Urothelium cell line (cell line): ENCODE results near the gene USP7.
"Not testable (repeated sequence)": the region's sequence is repeated elsewhere in the genome, so short reads cannot be mapped to it uniquely, and the experiment has no call there.

Source experiments
- DNase-seq: peaks from one replicate; pipeline ENCODE4 v3.0.0; 2011; ENCODE audit warnings: low spot score, mixed read lengths
- FAIRE-seq: peaks from 2 replicates; lab custom pipeline; 2011; peaks lifted over from hg19 to GRCh38; lab: Jason Lieb, UNC

USP7 gene

GRCh38 chr16:8963821-8964441, at the start of gene USP7:
USP7 (minus strand) TSS chr16:8963906; CDS start chr16:8963285, 621 bp downstream.
- DNase-seq (peak; percentile 98), FAIRE-seq (no peak)

GRCh38 chr16:9013508-9013864, 49.8 kb upstream of the USP7 start:
- DNase-seq, result no peak
- no peak for FAIRE-seq

GRCh38 chr16:9012848-9013507, 49.3 kb upstream of the USP7 start:
- FAIRE-seq (no peak), DNase-seq (no peak)

GRCh38 chr16:9012330-9012729, 48.6 kb upstream of the USP7 start:
- FAIRE-seq, result no peak
- no peak for DNase-seq

GRCh38 chr16:9008601-9009260, 45.0 kb upstream of the USP7 start:
- peak; percentile 90 for DNase-seq
- no peak for FAIRE-seq

GRCh38 chr16:9007177-9007794, 43.6 kb upstream of the USP7 start:
- DNase-seq (no peak), FAIRE-seq (no peak)

GRCh38 chr16:9004183-9004582, 40.5 kb upstream of the USP7 start:
- FAIRE-seq, result no peak
- no peak for DNase-seq

- FAIRE-seq, result no peak
- DNase-seq, result no peak
Measured at GRCh38 chr16:9003763-9004162, 40.1 kb upstream of the USP7 start.

- DNase-seq (no peak), FAIRE-seq (no peak)
Measured at GRCh38 chr16:9003322-9003721, 39.6 kb upstream of the USP7 start.

GRCh38 chr16:9002042-9002441, 38.3 kb upstream of the USP7 start:
- DNase-seq (no peak), FAIRE-seq (no peak)

GRCh38 chr16:9000664-9001063, 37.0 kb upstream of the USP7 start:
- FAIRE-seq (no peak), DNase-seq (no peak)

- DNase-seq, result no peak
Measured at GRCh38 chr16:8999800-9000199, 36.1 kb upstream of the USP7 start.

GRCh38 chr16:8998108-8998507, 34.4 kb upstream of the USP7 start:
- no peak for DNase-seq

More at GRCh38 chr16:8999800-9000199, 36.1 kb upstream of the USP7 start:
- no peak for FAIRE-seq

GRCh38 chr16:8996891-8997290, 33.2 kb upstream of the USP7 start:
- DNase-seq (no peak), FAIRE-seq (no peak)

More at GRCh38 chr16:8998108-8998507, 34.4 kb upstream of the USP7 start:
- FAIRE-seq, result no peak

- no peak for FAIRE-seq
- no peak for DNase-seq
Measured at GRCh38 chr16:8990445-8990844, 26.7 kb upstream of the USP7 start.

GRCh38 chr16:8989099-8989878, 25.6 kb upstream of the USP7 start:
- DNase-seq (no peak), FAIRE-seq (no peak)

GRCh38 chr16:8986818-8987191, 23.1 kb upstream of the USP7 start:
- DNase-seq (no peak), FAIRE-seq (no peak)

- FAIRE-seq, result no peak
- DNase-seq, result no peak
Measured at GRCh38 chr16:8986111-8986510, 22.4 kb upstream of the USP7 start.

- FAIRE-seq, result no peak
- no peak for DNase-seq
Measured at GRCh38 chr16:8982816-8983215, 19.1 kb upstream of the USP7 start.

GRCh38 chr16:8981901-8982300, 18.2 kb upstream of the USP7 start:
- not testable (repeated sequence) for FAIRE-seq, DNase-seq

GRCh38 chr16:8976189-8976588, 12.5 kb upstream of the USP7 start:
- not testable (repeated sequence) for DNase-seq, FAIRE-seq
